Measurements from ENCODE around the gene TAF11L5.
"Not testable (repeated sequence)": the region's sequence is repeated elsewhere in the genome, so short reads cannot be mapped to it uniquely, and the experiment has no call there.

Gene TAF11L5

GRCh38 chr5:17524935-17525334 is at the start of gene TAF11L5:
TAF11L5 (plus strand) TSS chr5:17525235.
- not testable (repeated sequence) for H3K9me3 ChIP-seq (ENCODE audit: control insufficient read depth, low read length); H3K27ac ChIP-seq; H3K36me3 ChIP-seq (ENCODE audit: control insufficient read depth, insufficient read depth, low read length)

GRCh38 chr5:17477043-17477442 is 48.0 kb upstream of the TAF11L5 start:
- no peak for TF ChIP-seq CTCF (IDR thresholded peaks at IDR 0.05)
- H2AFZ ChIP-seq, result no peak overlapping the region
- H3K9ac ChIP-seq, result no peak overlapping the region
- no peak overlapping the region for H3K27ac ChIP-seq
- no peaks in the 10 kb centered on the region for H3K27me3 ChIP-seq (ENCODE audit: control insufficient read depth, insufficient read depth, low read length)
- no peaks in the 10 kb centered on the region for H3K4me1 ChIP-seq
- no peak overlapping the region for H3K4me3 ChIP-seq (ENCODE audit: low read depth, low read length)
- H3K36me3 ChIP-seq (ENCODE audit: control insufficient read depth, insufficient read depth, low read length), result no peaks in the 10 kb centered on the region
- H3K79me2 ChIP-seq, result no peaks in the 10 kb centered on the region
- no peak overlapping the region for H3K4me2 ChIP-seq (ENCODE audit: low read length)
- H3K9me3 ChIP-seq (ENCODE audit: control insufficient read depth, low read length), result no peaks in the 10 kb centered on the region

More at GRCh38 chr5:17524935-17525334, at the start of gene TAF11L5:
- not testable (repeated sequence) for H3K79me2 ChIP-seq; H3K4me3 ChIP-seq (ENCODE audit: low read depth, low read length); H3K27me3 ChIP-seq (ENCODE audit: control insufficient read depth, insufficient read depth, low read length); H3K9ac ChIP-seq; H3K4me2 ChIP-seq (ENCODE audit: low read length); H2AFZ ChIP-seq; H3K4me1 ChIP-seq

- no peaks in the 10 kb centered on the region for H3K36me3 ChIP-seq (ENCODE audit: control insufficient read depth, insufficient read depth, low read length)
- H2AFZ ChIP-seq, result no peak overlapping the region
- H3K4me1 ChIP-seq, result no peaks in the 10 kb centered on the region
These were observed 47.3 kb upstream of the TAF11L5 start for GRCh38 chr5:17477573-17478265.

GRCh38 chr5:17481378-17481777 is 43.7 kb upstream of the TAF11L5 start:
- Histone ChIP-seq H3K9me3 (ENCODE audit: control insufficient read depth, low read length) (no peaks in the 10 kb centered on the region), H3K4me1 (no peaks in the 10 kb centered on the region), H3K79me2 (no peaks in the 10 kb centered on the region), H3K9ac (no peak overlapping the region), H3K4me2 (ENCODE audit: low read length) (no peak overlapping the region), H3K27me3 (ENCODE audit: control insufficient read depth, insufficient read depth, low read length) (no peaks in the 10 kb centered on the region), H3K27ac (no peak overlapping the region), H3K36me3 (ENCODE audit: control insufficient read depth, insufficient read depth, low read length) (no peaks in the 10 kb centered on the region), H2AFZ (peak overlapping the region; percentile 14), H3K4me3 (ENCODE audit: low read depth, low read length) (no peak overlapping the region)
- no peak for TF ChIP-seq CTCF (IDR thresholded peaks at IDR 0.05)

More at GRCh38 chr5:17477573-17478265, 47.3 kb upstream of the TAF11L5 start:
- Histone ChIP-seq H3K27ac (no peak overlapping the region), H3K79me2 (no peaks in the 10 kb centered on the region), H3K9ac (no peak overlapping the region), H3K4me2 (ENCODE audit: low read length) (no peak overlapping the region), H3K4me3 (ENCODE audit: low read depth, low read length) (no peak overlapping the region), H3K9me3 (ENCODE audit: control insufficient read depth, low read length) (no peaks in the 10 kb centered on the region), H3K27me3 (ENCODE audit: control insufficient read depth, insufficient read depth, low read length) (no peaks in the 10 kb centered on the region)
- no peak for TF ChIP-seq CTCF (IDR thresholded peaks at IDR 0.05)

- no peaks in the 10 kb centered on the region for H3K79me2 ChIP-seq
- H3K27ac ChIP-seq, result no peak overlapping the region
- H3K27me3 ChIP-seq (ENCODE audit: control insufficient read depth, insufficient read depth, low read length), result no peaks in the 10 kb centered on the region
- H3K4me2 ChIP-seq (ENCODE audit: low read length), result no peak overlapping the region
- H3K4me3 ChIP-seq (ENCODE audit: low read depth, low read length), result no peak overlapping the region
- H3K4me1 ChIP-seq, result no peaks in the 10 kb centered on the region
- TF ChIP-seq CTCF (IDR thresholded peaks at IDR 0.05), result no peak
- no peaks in the 10 kb centered on the region for H3K9me3 ChIP-seq (ENCODE audit: control insufficient read depth, low read length)
- H3K9ac ChIP-seq, result no peak overlapping the region
- H3K36me3 ChIP-seq (ENCODE audit: control insufficient read depth, insufficient read depth, low read length), result no peaks in the 10 kb centered on the region
- no peak overlapping the region for H2AFZ ChIP-seq
These were observed 42.2 kb upstream of the TAF11L5 start for GRCh38 chr5:17482790-17483189.

- not testable (repeated sequence) for H3K4me1 ChIP-seq; H3K36me3 ChIP-seq (ENCODE audit: control insufficient read depth, insufficient read depth, low read length); H3K79me2 ChIP-seq; H3K9ac ChIP-seq; H3K9me3 ChIP-seq (ENCODE audit: control insufficient read depth, low read length); H3K4me3 ChIP-seq (ENCODE audit: low read depth, low read length); H3K27ac ChIP-seq; H2AFZ ChIP-seq; H3K4me2 ChIP-seq (ENCODE audit: low read length); H3K27me3 ChIP-seq (ENCODE audit: control insufficient read depth, insufficient read depth, low read length)
These were observed 38.4 kb upstream of the TAF11L5 start for GRCh38 chr5:17486464-17487173.

Measured in parathyroid adenoma (tissue), 2 donors.